Upper lobe of left lung (tissue), 6 donors: Measurements from ENCODE around the gene SLC35G6. TPM values are rescaled to one million over a fixed set of nuclear protein-coding genes. Genes with fewer than 3 reads are reported as not detected.

Source experiments
- ATAC-seq, 2 donors: fragments of 200-7000 bp; cut with Tn5 transposase; one replicate each; pipeline ENCODE4 v1.9.1; 2022; ENCODE audit warnings: mild to moderate bottlenecking in 2 of 2, moderate library complexity in 2 of 2; ENCODE audit not compliant: low FRiP score in 2 of 2
- DNase-seq, 2 donors: peaks; one replicate each; pipeline ENCODE4 v3.0.0-alpha.2; 2019 to 2020
- H3K27ac ChIP-seq, 4 donors: fragments of 200-600 bp; sonication (generic); one replicate each; pipeline ENCODE4 v1.5.1; 2016 to 2019
- H3K27me3 ChIP-seq, 4 donors: fragments of 200-600 bp; sonication (generic); one replicate each; pipeline ENCODE4 v1.5.1; 2017 to 2019
- H3K36me3 ChIP-seq, 4 donors: fragments of 200-600 bp; sonication (generic); one replicate each; pipeline ENCODE4 v1.5.1; 2016 to 2019
- H3K4me1 ChIP-seq, 4 donors: fragments of 200-600 bp; sonication (generic); one replicate each; pipeline ENCODE4 v1.5.1; 2018 to 2019
- H3K4me3 ChIP-seq, 4 donors: fragments of 200-600 bp; sonication (generic); one replicate each; pipeline ENCODE4 v1.5.1; 2017 to 2019; ENCODE audit warnings: mild to moderate bottlenecking in 2 of 4, moderate library complexity in 1 of 4
- H3K9me3 ChIP-seq, 4 donors: fragments of 200-600 bp; sonication (generic); one replicate each; pipeline ENCODE4 v1.5.1; 2018 to 2019
- EP300 ChIP-seq, 4 donors: sonication (generic); formaldehyde crosslinking; IDR thresholded peaks; one replicate each; pipeline ENCODE4 v1.5.1; 2017; ENCODE audit warnings: antibody characterized with exemption in 4 of 4, control low read depth in 2 of 4
- POLR2A ChIP-seq, 4 donors: fragments of 450-650 bp; IDR thresholded peaks; one replicate each; pipeline ENCODE4 v1.5.1; 2016 to 2017; ENCODE audit warnings: antibody characterized with exemption in 4 of 4, mild to moderate bottlenecking in 2 of 4
- POLR2AphosphoS5 ChIP-seq, 2 donors: sonication (generic); formaldehyde crosslinking; IDR thresholded peaks; one replicate each; pipeline ENCODE4 v1.5.1; 2017; ENCODE audit warnings: antibody characterized with exemption in 2 of 2
- WGBS, 2 donors: methylation state at CpG; one replicate each; pipeline ENCODE4 v1.1.5; 2017 to 2018; 5-methylcytosine and 5-hydroxymethylcytosine counted together
- total RNA-seq, 6 donors: library from RNA; depleted of rRNA in 4 of 6; stranded (reverse); fragments of >200 nt in 4 of 6; gene quantifications; one replicate each; pipeline versions ENCODE4 v1.1.0 to v1.2.1, GENCODE V29; 2016 to 2021
- TF ChIP-seq, protein P1 (sequence below), 6 experiments: fragments of 450-650 bp in 4 of 6; fragments of 200-600 bp in 2 of 6; sonication (generic) in 2 of 6; IDR thresholded peaks; one replicate each; pipeline ENCODE4 v1.5.1; 2016 to 2019; ENCODE audit warnings: antibody characterized with exemption in 6 of 6
- donor health status: DM: no; HTN: no; CAD: no; lungs with moderate emphysema.
- donor health status: DM: no; HTN: yes; CAD: no; lungs with severe emphysema.

Gene SLC35G6
- total RNA-seq, 6 donors from 2014 or later: not detected

DNA sequence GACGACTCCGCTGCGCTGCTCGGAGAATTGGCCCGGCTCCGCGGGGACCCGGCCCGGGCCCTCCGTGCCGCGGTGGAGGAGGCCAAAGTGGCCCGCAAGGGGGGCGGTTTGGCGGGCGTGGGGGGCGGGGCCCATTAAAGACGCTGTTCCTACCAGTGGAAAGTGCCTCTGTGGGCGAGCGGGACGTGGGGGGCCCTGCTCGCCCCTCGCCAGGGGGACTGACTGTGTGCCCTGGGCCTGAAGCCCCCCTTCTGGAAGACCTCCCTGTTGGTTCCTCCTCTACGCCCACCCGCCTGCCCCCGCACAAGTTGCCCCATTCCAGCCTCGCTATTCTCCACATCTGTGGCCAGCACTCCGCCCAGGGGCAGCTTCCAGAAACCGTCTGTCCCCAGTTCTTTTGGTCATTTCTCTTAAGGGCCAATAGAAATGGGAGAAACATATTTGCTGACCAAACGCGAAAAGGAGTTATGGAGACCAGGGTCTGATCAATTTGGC, 43.8 kb upstream of the SLC35G6 start:
- TF ChIP-seq EP300 (IDR thresholded peaks at IDR 0.05): no peak
- TF ChIP-seq, protein P1, sequence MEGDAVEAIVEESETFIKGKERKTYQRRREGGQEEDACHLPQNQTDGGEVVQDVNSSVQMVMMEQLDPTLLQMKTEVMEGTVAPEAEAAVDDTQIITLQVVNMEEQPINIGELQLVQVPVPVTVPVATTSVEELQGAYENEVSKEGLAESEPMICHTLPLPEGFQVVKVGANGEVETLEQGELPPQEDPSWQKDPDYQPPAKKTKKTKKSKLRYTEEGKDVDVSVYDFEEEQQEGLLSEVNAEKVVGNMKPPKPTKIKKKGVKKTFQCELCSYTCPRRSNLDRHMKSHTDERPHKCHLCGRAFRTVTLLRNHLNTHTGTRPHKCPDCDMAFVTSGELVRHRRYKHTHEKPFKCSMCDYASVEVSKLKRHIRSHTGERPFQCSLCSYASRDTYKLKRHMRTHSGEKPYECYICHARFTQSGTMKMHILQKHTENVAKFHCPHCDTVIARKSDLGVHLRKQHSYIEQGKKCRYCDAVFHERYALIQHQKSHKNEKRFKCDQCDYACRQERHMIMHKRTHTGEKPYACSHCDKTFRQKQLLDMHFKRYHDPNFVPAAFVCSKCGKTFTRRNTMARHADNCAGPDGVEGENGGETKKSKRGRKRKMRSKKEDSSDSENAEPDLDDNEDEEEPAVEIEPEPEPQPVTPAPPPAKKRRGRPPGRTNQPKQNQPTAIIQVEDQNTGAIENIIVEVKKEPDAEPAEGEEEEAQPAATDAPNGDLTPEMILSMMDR (IDR thresholded peaks at IDR 0.05): no peak
- TF ChIP-seq POLR2AphosphoS5 (IDR thresholded peaks at IDR 0.05): no peak
- no peak for TF ChIP-seq POLR2A (IDR thresholded peaks at IDR 0.05)
- 34 to 68% methylated on average over 9 to 31 of the region's 31 CpGs for WGBS, 2 donors
- peak overlapping the region in 3 of 4 donors; percentile 56 to 63 (median 61) for H3K4me3 ChIP-seq
- peaks cover 50 to 60% (median 57%) of the 10 kb centered on the region in 4 donors for H3K4me1 ChIP-seq
- no peaks in the 10 kb centered on the region for H3K9me3 ChIP-seq
- DNase-seq (no peak), ATAC-seq (no peak)
- peak overlapping the region in 3 of 4 donors; percentile 65 to 84 (median 79) for H3K27ac ChIP-seq
- no peaks in the 10 kb centered on the region for H3K36me3 ChIP-seq
- peaks cover 0 to 25% (median 19%) of the 10 kb centered on the region in 4 donors for H3K27me3 ChIP-seq

DNA sequence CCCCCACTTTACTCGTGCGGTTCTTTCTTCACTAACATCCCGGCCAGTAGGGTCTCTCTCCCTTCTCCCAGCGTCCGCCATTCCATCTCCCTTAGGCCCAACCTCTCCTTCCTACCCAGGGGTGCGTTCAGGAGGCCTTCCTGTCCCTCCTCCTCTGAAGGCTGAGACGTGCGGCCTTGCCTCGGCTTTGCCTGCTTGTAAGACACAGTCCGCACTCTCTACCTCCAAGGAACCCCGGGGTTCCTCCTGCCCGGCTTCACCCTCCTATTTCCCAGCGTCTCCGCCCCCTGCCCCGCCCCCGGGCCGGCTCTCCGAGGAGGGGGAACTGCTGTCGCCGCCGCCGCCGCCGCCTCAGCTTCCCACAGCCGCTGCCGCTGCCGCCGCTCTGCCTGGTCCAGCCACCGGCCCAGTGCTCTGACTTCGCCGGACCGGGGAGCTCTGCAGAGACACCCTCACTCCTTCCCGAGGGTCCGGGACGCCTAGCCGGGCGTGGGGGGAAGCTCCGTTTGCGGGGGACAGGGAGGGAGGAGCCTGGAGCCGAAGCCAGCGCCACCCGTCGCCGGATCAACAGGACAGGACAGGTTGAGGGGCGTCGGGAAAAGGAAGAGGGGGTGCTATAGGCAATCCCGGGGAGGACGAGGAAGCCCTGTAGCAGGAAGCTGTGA, 43.2 kb upstream of the SLC35G6 start:
- Histone ChIP-seq H3K9me3 (no peaks in the 10 kb centered on the region), H3K27ac (no peak overlapping the region), H3K4me1 (peaks cover 50 to 60% (median 57%) of the 10 kb centered on the region in 4 donors), H3K36me3 (no peaks in the 10 kb centered on the region), H3K27me3 (peaks cover 0 to 25% (median 19%) of the 10 kb centered on the region in 4 donors), H3K4me3 (peak overlapping the region in 3 of 4 donors; percentile 25 to 61 (median 35))
- 19% methylated on average over 38 of the region's 48 CpGs for WGBS, 2 donors
- DNase-seq (peak; percentile 72 to 95), ATAC-seq (peak in 1 of 2 donors; percentile 45)
- no peak for TF ChIP-seq POLR2A (IDR thresholded peaks at IDR 0.05)
- TF ChIP-seq, protein P1 (IDR thresholded peaks at IDR 0.05): no peak

DNA sequence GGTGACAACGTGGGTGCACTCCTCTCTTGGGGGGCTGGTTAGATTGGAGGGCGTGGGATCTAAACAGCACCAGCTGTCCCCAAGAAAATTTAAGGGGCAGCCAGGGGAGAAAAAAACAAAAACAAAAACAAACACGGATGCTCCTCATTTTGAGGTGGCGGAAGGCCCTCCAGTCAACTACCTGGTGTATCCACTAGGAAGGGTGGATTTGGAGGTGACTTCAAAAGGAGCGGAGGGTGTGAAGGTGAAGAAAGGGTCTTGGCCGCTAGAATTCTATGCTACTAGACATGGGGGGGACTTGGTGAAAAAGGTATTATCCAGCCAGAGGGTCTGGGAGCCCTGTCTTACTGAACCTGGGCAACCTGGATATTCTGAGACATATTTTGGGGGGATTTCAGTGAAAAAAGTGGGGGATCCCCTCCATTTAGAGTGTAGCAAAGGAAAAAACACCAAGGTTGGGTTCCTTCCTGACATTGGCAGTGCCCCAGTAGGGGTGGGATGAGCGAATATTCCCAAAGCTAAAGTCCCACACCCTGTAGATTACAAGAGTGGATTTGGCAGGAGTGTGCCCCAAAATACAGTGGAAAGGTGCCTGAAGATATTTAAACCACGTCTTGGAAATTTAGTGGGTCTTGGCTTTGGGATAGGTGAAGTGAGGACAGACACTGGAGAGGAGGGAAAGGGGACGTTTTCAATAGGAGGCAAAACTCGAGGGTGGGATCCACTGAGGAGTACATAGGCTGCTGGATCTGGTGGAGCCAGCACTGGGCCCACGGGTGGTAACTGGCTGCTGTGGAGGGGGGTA, 42.4 kb upstream of the SLC35G6 start:
- H3K4me1 ChIP-seq: peaks cover 50 to 60% (median 57%) of the 10 kb centered on the region in 4 donors
- H3K4me3 ChIP-seq: peak overlapping the region in 2 of 4 donors; percentile 35 to 61

DNA sequence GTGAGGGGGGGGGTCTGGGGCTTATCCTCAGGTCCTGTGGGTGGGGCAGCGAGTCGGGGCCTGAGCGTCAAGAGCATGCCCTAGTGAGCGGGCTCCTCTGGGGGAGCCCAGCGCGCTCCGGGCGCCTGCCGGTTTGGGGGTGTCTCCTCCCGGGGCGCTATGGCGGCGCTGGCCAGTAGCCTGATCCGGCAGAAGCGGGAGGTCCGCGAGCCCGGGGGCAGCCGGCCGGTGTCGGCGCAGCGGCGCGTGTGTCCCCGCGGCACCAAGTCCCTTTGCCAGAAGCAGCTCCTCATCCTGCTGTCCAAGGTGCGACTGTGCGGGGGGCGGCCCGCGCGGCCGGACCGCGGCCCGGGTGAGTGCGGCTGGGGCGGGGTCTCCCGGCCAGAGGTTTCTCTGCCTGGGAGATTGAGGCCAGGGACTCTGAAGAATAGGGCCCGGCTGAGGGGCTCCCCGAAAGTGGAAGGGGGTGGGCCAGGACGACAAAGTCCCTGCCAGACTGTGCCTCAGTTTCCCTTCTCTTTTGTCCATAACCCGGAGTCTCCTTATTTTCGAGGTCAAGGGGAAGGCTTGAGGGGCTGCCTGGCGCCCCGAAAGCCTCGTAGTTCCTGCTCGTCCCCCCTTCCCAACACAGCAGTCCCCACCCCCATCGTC, 41.7 kb upstream of the SLC35G6 start, which contains the start of gene FGF11:
Gene FGF11, plus strand, starts transcription at position 51 of the 651 bp plus-strand sequence. Its CDS starts 109 bp downstream, at position 160.
- 2 to 5% methylated on average over 7 to 23 of the region's 50 CpGs for WGBS, 2 donors
- Histone ChIP-seq H3K9me3 (no peaks in the 10 kb centered on the region), H3K4me1 (peaks cover 50 to 61% (median 58%) of the 10 kb centered on the region in 4 donors), H3K4me3 (peak within 1 kb of the TSS in 3 of 4 donors; percentile 25 to 61 (median 44)), H3K27ac (no peak within 1 kb of the TSS), H3K27me3 (peaks cover 0 to 25% (median 19%) of the 10 kb centered on the region in 4 donors), H3K36me3 (no peaks in the 10 kb centered on the region)
- no peak for TF ChIP-seq POLR2AphosphoS5 (IDR thresholded peaks at IDR 0.05)
- no peak for TF ChIP-seq EP300 (IDR thresholded peaks at IDR 0.05)
- TF ChIP-seq POLR2A (IDR thresholded peaks at IDR 0.05): no peak
- TF ChIP-seq, protein P1 (IDR thresholded peaks at IDR 0.05): no peak
- DNase-seq (peak in 1 of 2 donors; percentile 87), ATAC-seq (no peak)

More for the DNA sequence above, 42.4 kb upstream of the SLC35G6 start:
- no peak overlapping the region for H3K27ac ChIP-seq
- WGBS, 2 donors: 50 to 51% methylated on average over 11 of the region's 11 CpGs
- H3K36me3 ChIP-seq: no peaks in the 10 kb centered on the region
- TF ChIP-seq, protein P1 (IDR thresholded peaks at IDR 0.05): no peak
- peaks cover 0 to 25% (median 19%) of the 10 kb centered on the region in 4 donors for H3K27me3 ChIP-seq
- ATAC-seq (no peak), DNase-seq (no peak)
- no peaks in the 10 kb centered on the region for H3K9me3 ChIP-seq
